Right cardiac atrium (tissue), 5 donors: ENCODE results near the gene IREB2. TPM values are rescaled to one million over a fixed set of nuclear protein-coding genes. Genes with fewer than 3 reads are reported as not detected.

ENCODE experiments used
- ATAC-seq, 2 donors: fragments of 200-7000 bp; cut with Tn5 transposase; one replicate each; pipeline versions ENCODE4 v1.8.0 to v1.9.1; 2020; ENCODE audit warnings: moderate library complexity in 2 of 2, mild to moderate bottlenecking in 1 of 2
- DNase-seq, 3 donors: peaks; one replicate each; pipeline ENCODE4 v3.0.0-alpha.2; 2020
- H3K27ac ChIP-seq: one replicate; pipeline ENCODE4 v1.5.1; 2013; ENCODE audit warnings: mild to moderate bottlenecking, low read length, control low read depth, moderate library complexity
- H3K27me3 ChIP-seq: one replicate; pipeline ENCODE4 v1.6.1; 2013; ENCODE audit not compliant: control insufficient read depth, insufficient read depth
- H3K4me1 ChIP-seq: one replicate; pipeline ENCODE4 v1.6.1; 2013; ENCODE audit warnings: low read length; ENCODE audit not compliant: control insufficient read depth, insufficient read depth
- H3K4me3 ChIP-seq: one replicate; pipeline ENCODE4 v1.5.1; 2013; ENCODE audit warnings: low read length, control low read depth
- H3K9me3 ChIP-seq: one replicate; pipeline ENCODE4 v1.6.1; 2013; ENCODE audit warnings: low read length; ENCODE audit not compliant: control insufficient read depth
- WGBS: extraction: QIAGEN DNeasy Blood & Tissue Kit; methylation state at CpG from one replicate; pipeline ENCODE4 v1.1.7; 2013; 5-methylcytosine and 5-hydroxymethylcytosine counted together
- intact Hi-C, 4 donors: fragments of 100-400 bp; cut with DNase I; formaldehyde crosslinking; loops; one replicate each; pipeline versions ENCODE4 v1.11.0 to v1.14.0; 2022 to 2023
- polyA plus RNA-seq: library from polyadenylated mRNA; stranded (reverse); fragments of 200-250 nt; gene quantifications from one replicate; pipeline ENCODE4 v1.2.3, GENCODE V29; 2013
- total RNA-seq, 4 donors: library from RNA; stranded (reverse); fragmentation: NEBNext Ultra II Directional; extraction: Animal tissue kit (Norgen Biotek cat#: 25700); gene quantifications; one replicate each; pipeline ENCODE4 v1.2.1, GENCODE V29; 2021
- donor health status: healthy with polysubstance abuse.
- donor health status: DM: no; HTN: yes; CAD: no.
- donor health status: DM: no; HTN: no; CAD: no.
- donor health status: DM: no; HTN: yes; CAD: no; lungs with severe emphysema.
- donor health status: DM: yes; HTN: yes; CAD: no.

The IREB2 gene
- total and polyA plus RNA-seq, 5 donors: 7.9 to 35.0 (median 28.0) TPM

DNA sequence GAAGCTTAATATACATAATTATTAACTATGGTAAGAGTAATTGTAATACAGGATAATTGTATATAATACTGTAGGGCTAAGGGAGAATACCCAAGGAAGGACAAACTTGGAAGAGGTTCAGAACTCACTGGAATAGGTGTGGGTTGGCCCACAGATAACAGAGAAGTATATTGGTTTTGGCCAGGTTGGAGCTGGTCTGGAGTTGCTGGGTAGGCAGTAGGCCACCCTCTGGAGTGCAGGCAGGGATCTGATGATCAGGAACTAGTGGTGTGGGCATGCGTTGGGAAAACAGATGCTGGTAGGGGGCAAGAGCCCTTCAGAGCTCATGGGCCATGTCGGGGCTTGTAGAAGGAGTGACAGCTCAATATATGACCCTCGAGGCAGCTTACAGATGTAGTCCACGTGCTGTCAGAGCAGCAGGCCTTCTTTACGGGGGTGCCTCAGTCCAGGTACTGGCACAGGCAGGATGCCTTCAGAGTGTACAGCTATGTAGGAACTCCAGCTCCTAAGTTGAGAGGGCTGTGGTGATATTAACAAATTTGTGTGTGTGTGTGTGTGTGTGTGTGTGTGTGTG lies 12.4 kb downstream of the IREB2 start:
- WGBS: 89% methylated on average over 5 of the region's 5 CpGs
- intact Hi-C loops: no loop called here
- DNase-seq (no peak), ATAC-seq (peak in 1 of 2 donors; percentile 21)
- Histone ChIP-seq H3K4me3 (no peak overlapping the region), H3K27me3 (no peaks in the 10 kb centered on the region), H3K4me1 (peaks cover 24% of the 10 kb centered on the region), H3K9me3 (no peaks in the 10 kb centered on the region), H3K27ac (peak overlapping the region; percentile 66)

DNA sequence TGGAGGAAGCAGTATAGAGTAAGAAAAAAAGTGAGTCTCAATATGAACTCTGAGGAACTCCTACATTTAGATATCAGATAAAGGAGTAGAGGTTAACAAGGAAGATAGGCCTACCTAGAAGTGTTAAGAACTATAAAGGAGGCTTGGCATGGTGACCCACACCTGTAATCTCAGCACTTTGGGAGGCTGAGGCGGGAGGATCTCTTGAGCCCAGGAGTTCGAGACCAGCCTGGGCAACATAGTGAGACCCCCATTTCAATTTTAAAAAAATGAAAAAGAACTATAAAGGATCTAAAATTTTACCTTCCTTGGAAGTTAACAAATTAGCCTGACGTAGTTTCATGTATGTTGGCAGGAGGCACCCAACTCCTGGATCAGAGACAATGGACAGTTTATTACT lies 14.5 kb downstream of the IREB2 start:
- intact Hi-C loops: no loop called here
- H3K4me1 ChIP-seq: peaks cover 25% of the 10 kb centered on the region

DNA sequence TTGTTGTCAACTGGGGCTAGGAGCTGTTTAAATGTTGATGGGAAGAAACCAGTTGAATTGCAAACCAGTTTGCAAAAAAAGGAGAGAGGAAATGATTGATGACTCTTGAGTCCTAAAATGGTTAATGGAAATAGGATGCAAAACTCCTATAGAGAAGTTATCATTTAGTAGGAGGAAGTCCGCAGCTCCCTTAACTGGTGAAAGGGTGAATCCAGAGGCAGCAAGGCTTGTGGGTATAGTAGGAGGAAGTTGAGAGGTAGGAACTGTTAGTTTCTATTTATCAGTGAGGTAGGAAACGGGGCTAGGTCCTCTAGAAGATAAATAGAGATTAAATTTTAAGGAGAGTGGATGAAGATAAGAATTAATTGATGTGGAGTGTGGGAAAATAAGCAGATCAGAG lies 15.4 kb downstream of the IREB2 start:
- no peaks in the 10 kb centered on the region for H3K9me3 ChIP-seq
- whole genome bisulfite sequencing: 47% methylated on average over 2 of the region's 2 CpGs
- peaks cover 22% of the 10 kb centered on the region for H3K4me1 ChIP-seq
- ATAC-seq (no peak), DNase-seq (no peak)
- no peak overlapping the region for H3K4me3 ChIP-seq
- no peak overlapping the region for H3K27ac ChIP-seq
- intact Hi-C loops: no loop called here
- no peaks in the 10 kb centered on the region for H3K27me3 ChIP-seq

More for the DNA sequence above, 14.5 kb downstream of the IREB2 start:
- no peak for ATAC-seq
- H3K27me3 ChIP-seq: no peaks in the 10 kb centered on the region
- H3K27ac ChIP-seq: no peak overlapping the region
- no peak for DNase-seq
- no peak overlapping the region for H3K4me3 ChIP-seq
- no peaks in the 10 kb centered on the region for H3K9me3 ChIP-seq
- 98% methylated on average over 3 of the region's 3 CpGs for WGBS

GRCh38 chr15:78454992-78455391 lies 17.0 kb downstream of the IREB2 start:
- H3K27ac ChIP-seq: peak overlapping the region; percentile 75
- H3K9me3 ChIP-seq: no peaks in the 10 kb centered on the region
- H3K27me3 ChIP-seq: no peaks in the 10 kb centered on the region
- no peak for DNase-seq
- intact Hi-C loops: no loop called here
- 82% methylated on average over 5 of the region's 5 CpGs for WGBS
- H3K4me3 ChIP-seq: no peak overlapping the region
- peak in 1 of 2 donors; percentile 46 for ATAC-seq
- H3K4me1 ChIP-seq: peaks cover 19% of the 10 kb centered on the region

DNA sequence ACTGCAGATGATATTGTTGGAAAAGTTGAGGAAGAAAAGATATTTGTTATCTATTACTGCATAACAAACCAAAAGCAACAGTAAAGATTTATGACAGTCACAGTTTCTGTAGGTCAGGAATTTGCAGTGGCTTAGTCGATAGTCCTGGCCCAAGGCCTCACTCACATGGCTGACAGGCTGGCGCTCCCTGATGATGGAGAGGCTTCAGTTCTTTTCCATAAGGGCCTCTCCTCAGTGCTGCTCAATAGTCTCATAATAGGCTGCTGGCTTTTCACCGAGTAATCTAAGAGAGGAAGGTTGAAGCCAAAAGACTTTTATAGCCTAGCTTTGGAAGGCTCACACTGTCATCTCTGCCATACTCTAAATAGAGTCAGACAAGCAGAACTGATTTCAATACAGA lies 17.7 kb downstream of the IREB2 start:
- peaks cover 15% of the 10 kb centered on the region for H3K4me1 ChIP-seq
- DNase-seq: no peak
- peak; percentile 78 to 79 for ATAC-seq
- H3K9me3 ChIP-seq: no peaks in the 10 kb centered on the region
- H3K27me3 ChIP-seq: no peaks in the 10 kb centered on the region
- intact Hi-C loops: no loop called here
- H3K27ac ChIP-seq: peak overlapping the region; percentile 2
- H3K4me3 ChIP-seq: no peak overlapping the region
- 31% methylated on average over 3 of the region's 3 CpGs for WGBS

- Histone ChIP-seq H3K4me1 (peaks cover 15% of the 10 kb centered on the region), H3K27ac (peak overlapping the region; percentile 83), H3K27me3 (no peaks in the 10 kb centered on the region), H3K4me3 (no peak overlapping the region), H3K9me3 (no peaks in the 10 kb centered on the region)
- no peak for ATAC-seq
- 80% methylated on average over 7 of the region's 7 CpGs for WGBS
- no peak for DNase-seq
- intact Hi-C loops: no loop called here
These were observed 18.4 kb downstream of the IREB2 start for GRCh38 chr15:78456426-78456825.

DNA sequence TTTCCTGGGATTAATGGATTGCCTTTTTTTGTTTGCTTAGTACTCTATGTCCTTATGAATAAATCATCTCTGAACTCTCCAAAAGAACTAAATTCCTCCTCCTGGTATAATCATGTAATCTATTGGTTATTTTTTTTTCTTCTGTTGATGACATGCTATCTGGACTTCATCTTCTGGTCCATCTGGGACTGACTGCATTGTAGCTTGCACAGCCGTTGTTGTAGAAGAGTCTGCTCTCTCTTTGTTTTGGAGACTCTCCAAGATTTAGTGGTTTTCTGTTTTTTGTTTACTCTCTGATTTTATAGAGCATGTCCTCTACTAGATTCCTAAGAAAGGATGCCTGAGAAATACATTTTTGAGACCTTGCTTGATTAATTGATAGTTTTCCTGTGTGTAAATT lies 19.1 kb downstream of the IREB2 start:
- H3K4me3 ChIP-seq: no peak overlapping the region
- no peak overlapping the region for H3K27ac ChIP-seq
- DNase-seq: no peak
- H3K9me3 ChIP-seq: no peaks in the 10 kb centered on the region
- 2% methylated on average over 1 of the region's 1 CpG for WGBS
- H3K4me1 ChIP-seq: peaks cover 11% of the 10 kb centered on the region
- H3K27me3 ChIP-seq: no peaks in the 10 kb centered on the region
- intact Hi-C loops: no loop called here
- ATAC-seq: peak; percentile 23 to 29

- intact Hi-C loops: no loop called here
- no peaks in the 10 kb centered on the region for H3K27me3 ChIP-seq
- ATAC-seq (no peak), DNase-seq (no peak)
- H3K4me3 ChIP-seq: no peak overlapping the region
- no peaks in the 10 kb centered on the region for H3K9me3 ChIP-seq
- H3K27ac ChIP-seq: no peak overlapping the region
- 86% methylated on average over 4 of the region's 4 CpGs for WGBS
- peaks cover 3% of the 10 kb centered on the region for H3K4me1 ChIP-seq
These were observed 22.7 kb downstream of the IREB2 start for GRCh38 chr15:78460737-78461136.

GRCh38 chr15:78461171-78461888 lies 23.3 kb downstream of the IREB2 start:
- DNase-seq: no peak
- intact Hi-C loops: no loop called here
- H3K9me3 ChIP-seq: no peaks in the 10 kb centered on the region
- H3K4me3 ChIP-seq: no peak overlapping the region
- ATAC-seq: no peak
- H3K4me1 ChIP-seq: peaks cover 1% of the 10 kb centered on the region
- H3K27me3 ChIP-seq: no peaks in the 10 kb centered on the region
- WGBS: 44% methylated on average over 3 of the region's 3 CpGs
- no peak overlapping the region for H3K27ac ChIP-seq

GRCh38 chr15:78469031-78469430 lies 31.0 kb downstream of the IREB2 start:
- Histone ChIP-seq H3K27me3 (no peaks in the 10 kb centered on the region), H3K27ac (no peak overlapping the region), H3K4me1 (no peaks in the 10 kb centered on the region), H3K4me3 (no peak overlapping the region), H3K9me3 (no peaks in the 10 kb centered on the region)
- intact Hi-C loops: no loop called here
- DNase-seq: no peak
- 97% methylated on average over 1 of the region's 1 CpG for WGBS
- no peak for ATAC-seq

DNA sequence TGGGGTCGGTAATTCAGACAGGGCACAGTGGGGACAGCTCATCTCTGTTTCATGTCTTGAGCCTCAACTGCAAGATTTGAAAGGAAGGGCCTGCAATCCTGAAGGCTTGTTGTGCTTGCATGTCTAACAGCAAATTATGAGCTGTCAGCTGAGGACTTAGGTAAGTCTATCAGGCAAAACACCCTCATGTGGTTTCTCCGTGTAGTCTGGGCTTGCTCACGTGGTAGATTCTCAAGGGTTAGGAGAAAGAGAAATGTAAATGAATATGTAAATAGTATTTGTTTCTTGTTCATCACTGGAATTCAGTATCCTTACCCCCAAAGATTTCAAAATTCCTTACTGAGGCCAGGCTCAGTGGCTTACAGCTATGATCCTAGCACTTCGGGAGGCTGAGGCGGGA lies 39.3 kb downstream of the IREB2 start:
- H3K9me3 ChIP-seq: no peaks in the 10 kb centered on the region
- 77% methylated on average over 5 of the region's 5 CpGs for WGBS
- H3K27ac ChIP-seq: no peak overlapping the region
- DNase-seq (no peak), ATAC-seq (no peak)
- H3K4me1 ChIP-seq: no peaks in the 10 kb centered on the region
- intact Hi-C loops: no loop called here
- H3K4me3 ChIP-seq: no peak overlapping the region
- H3K27me3 ChIP-seq: no peaks in the 10 kb centered on the region
